VCaP (cell line): ENCODE data around the gene GFRA1.

Experiments
- H3K27ac ChIP-seq: fragments of 450-650 bp; 2 replicates; pipeline ENCODE4 v1.5.1; 2017
- CTCF ChIP-seq: fragments of 450-650 bp; conservative IDR thresholded peaks from 2 replicates; pipeline ENCODE4 v1.5.1; 2017; ENCODE audit warnings: mild to moderate bottlenecking, moderate library complexity

The GFRA1 gene

GRCh38 chr10:116124777-116125176, 148.2 kb downstream of the GFRA1 start:
- no peak for TF ChIP-seq CTCF

GRCh38 chr10:116122664-116123063, 150.3 kb downstream of the GFRA1 start:
- no peak for TF ChIP-seq CTCF
- H3K27ac ChIP-seq, result no peak overlapping the region

More at GRCh38 chr10:116124777-116125176, 148.2 kb downstream of the GFRA1 start:
- H3K27ac ChIP-seq, result no peak overlapping the region

- TF ChIP-seq CTCF, result no peak
Measured at GRCh38 chr10:116121640-116122525, 151.1 kb downstream of the GFRA1 start.

GRCh38 chr10:116120688-116121455, 152.1 kb downstream of the GFRA1 start:
- TF ChIP-seq CTCF, result no peak
- no peak overlapping the region for H3K27ac ChIP-seq

More at GRCh38 chr10:116121640-116122525, 151.1 kb downstream of the GFRA1 start:
- no peak overlapping the region for H3K27ac ChIP-seq

- H3K27ac ChIP-seq, result no peak overlapping the region
- no peak for TF ChIP-seq CTCF
Measured at GRCh38 chr10:116118847-116119246, 154.2 kb downstream of the GFRA1 start.

GRCh38 chr10:116115797-116116196, 157.2 kb downstream of the GFRA1 start:
- H3K27ac ChIP-seq, result no peak overlapping the region
- no peak for TF ChIP-seq CTCF

GRCh38 chr10:116115036-116115641, 157.9 kb downstream of the GFRA1 start:
- TF ChIP-seq CTCF, result no peak
- H3K27ac ChIP-seq, result no peak overlapping the region
